ENCODE measurements around the gene CNTLN.

- no peak for TF ChIP-seq CTCF (conservative IDR thresholded peaks at IDR 0.05 in 1 of 2, IDR thresholded peaks at IDR 0.05 in 1 of 2; ENCODE audit: extremely low read depth in 1 of 2, insufficient read depth in 1 of 2, low read depth in 1 of 2, low read length in 2 of 2)
- no peak for TF ChIP-seq EZH2 (IDR thresholded peaks at IDR 0.05; ENCODE audit: borderline replicate concordance, low read length)
Measured at GRCh38 chr9:17204611-17205152, 69.8 kb downstream of the CNTLN start.
